ENCODE data around the gene RELT.

The RELT gene

GRCh38 chr11:73347067-73347466 is 29.1 kb upstream of the RELT start:
- DNase-seq (ENCODE audit: low read depth in 2 of 2): no peak

GRCh38 chr11:73348838-73349237 is 27.4 kb upstream of the RELT start:
- DNase-seq (ENCODE audit: low read depth in 2 of 2): no peak

- DNase-seq (ENCODE audit: low read depth in 2 of 2): no peak
Observed at GRCh38 chr11:73349633-73350032, 26.6 kb upstream of the RELT start.

- DNase-seq (ENCODE audit: low read depth in 2 of 2): peak; percentile 33 to 41
Observed at GRCh38 chr11:73350908-73351636, 25.1 kb upstream of the RELT start.

- no peak for DNase-seq (ENCODE audit: low read depth in 2 of 2)
Observed at GRCh38 chr11:73353422-73353821, 22.8 kb upstream of the RELT start.

GRCh38 chr11:73355109-73355508 is 21.1 kb upstream of the RELT start:
- DNase-seq (ENCODE audit: low read depth in 2 of 2): no peak

GRCh38 chr11:73356979-73357860 is 19.0 kb upstream of the RELT start:
- no peak for DNase-seq (ENCODE audit: low read depth in 2 of 2)

- no peak for DNase-seq (ENCODE audit: low read depth in 2 of 2)
Observed at GRCh38 chr11:73358071-73358470, 18.1 kb upstream of the RELT start.

GRCh38 chr11:73359341-73359740 is 16.9 kb upstream of the RELT start:
- no peak for DNase-seq (ENCODE audit: low read depth in 2 of 2)

GRCh38 chr11:73359930-73360742 is 16.1 kb upstream of the RELT start:
- DNase-seq (ENCODE audit: low read depth in 2 of 2): no peak

- no peak for DNase-seq (ENCODE audit: low read depth in 2 of 2)
Observed at GRCh38 chr11:73360743-73361369, 15.3 kb upstream of the RELT start.

- no peak for DNase-seq (ENCODE audit: low read depth in 2 of 2)
Observed at GRCh38 chr11:73361953-73362776, 14.0 kb upstream of the RELT start.

GRCh38 chr11:73363147-73363546 is 13.1 kb upstream of the RELT start:
- DNase-seq (ENCODE audit: low read depth in 2 of 2): no peak

GRCh38 chr11:73365352-73366264 is 10.6 kb upstream of the RELT start:
- DNase-seq (ENCODE audit: low read depth in 2 of 2): no peak

- no peak for DNase-seq (ENCODE audit: low read depth in 2 of 2)
Observed at GRCh38 chr11:73366265-73366610, 10.0 kb upstream of the RELT start.

- DNase-seq (ENCODE audit: low read depth in 2 of 2): no peak
Observed at GRCh38 chr11:73366953-73367352, 9.2 kb upstream of the RELT start.

- DNase-seq (ENCODE audit: low read depth in 2 of 2): no peak
Observed at GRCh38 chr11:73367482-73368024, 8.6 kb upstream of the RELT start.

GRCh38 chr11:73372375-73372993 is 3.7 kb upstream of the RELT start:
- no peak for DNase-seq (ENCODE audit: low read depth in 2 of 2)

GRCh38 chr11:73374151-73374550 is 2.0 kb upstream of the RELT start:
- DNase-seq (ENCODE audit: low read depth in 2 of 2): no peak

Measured in fibroblast of skin of left biceps (primary cell).